ENCODE data around the gene NUDT16L1. TPM values are rescaled to one million over a fixed set of nuclear protein-coding genes. Genes with fewer than 3 reads are reported as not detected.

NUDT16L1 gene
- polyA plus RNA-seq, 1 donor (not counting 4 experiments of a cell fraction or from before 2014, with no cell fraction given): 23.0 TPM

DNA sequence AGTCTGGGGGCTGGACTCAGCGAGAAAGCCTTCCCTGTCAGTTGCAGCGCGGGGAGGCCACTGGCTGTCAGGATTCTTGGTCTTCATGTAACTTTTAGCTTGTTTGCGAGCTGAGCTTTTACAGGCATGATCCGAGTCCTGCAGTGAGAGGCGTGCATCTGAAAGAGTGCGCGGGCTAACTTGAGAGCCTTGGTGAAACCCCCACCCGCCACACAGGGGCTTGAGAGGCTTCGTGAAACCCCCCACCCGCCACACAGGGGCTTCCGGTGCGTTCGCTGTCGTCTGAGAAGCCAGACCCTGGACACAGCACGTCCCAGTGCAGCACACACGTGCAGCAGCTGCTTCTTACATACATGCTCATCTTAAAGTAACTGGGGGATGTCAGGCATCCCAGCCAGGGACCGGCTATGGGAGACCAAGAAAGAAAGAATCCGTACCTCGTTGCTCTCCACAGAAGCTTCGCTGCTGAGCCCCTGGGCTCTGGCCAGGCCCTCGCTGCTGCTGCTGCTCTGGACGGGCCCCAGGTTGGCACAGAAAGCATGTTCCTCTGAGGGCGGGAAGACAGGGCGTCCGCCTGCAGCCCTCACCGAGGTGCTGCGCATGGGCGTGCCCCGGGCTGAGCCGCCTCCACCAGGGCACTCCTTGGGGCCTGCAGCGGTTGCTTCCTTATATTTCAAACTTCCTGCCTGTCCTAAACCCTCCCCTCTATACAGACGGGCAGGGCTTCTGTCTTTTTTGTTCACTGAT lies 7.8 kb downstream of the NUDT16L1 start:
- Histone ChIP-seq H3K27ac (ENCODE audit: control insufficient read depth, insufficient read depth, low read length) (no peak overlapping the region), H2AFZ (ENCODE audit: control insufficient read depth, low read length) (no peak overlapping the region), H3K4me3 (ENCODE audit: control insufficient read depth in 2 of 3, extremely low read depth in 1 of 3, insufficient read depth in 2 of 3, low read depth in 1 of 3, low read length in 3 of 3) (no peak overlapping the region), H3K9me1 (ENCODE audit: control insufficient read depth, extremely low read depth, insufficient read depth, low read length) (no peaks in the 10 kb centered on the region), H3K79me2 (ENCODE audit: control insufficient read depth, insufficient read depth, low read length) (no peaks in the 10 kb centered on the region), H4K20me1 (ENCODE audit: control insufficient read depth, extremely low read depth, insufficient read depth, low read length) (no peaks in the 10 kb centered on the region), H3K36me3 (ENCODE audit: control insufficient read depth in 2 of 2, extremely low read depth in 1 of 2, insufficient read depth in 2 of 2, low read length in 2 of 2) (peaks cover 20 to 30% of the 10 kb centered on the region in 2 experiments), H3K4me2 (ENCODE audit: control insufficient read depth, extremely low read depth, insufficient read depth, low read depth, low read length) (no peak overlapping the region), H3K9ac (ENCODE audit: control insufficient read depth, extremely low read depth, insufficient read depth, low read length) (no peak overlapping the region), H3K4me1 (ENCODE audit: control insufficient read depth, extremely low read depth, insufficient read depth, low read length) (peaks cover 3% of the 10 kb centered on the region), H3K9me3 (ENCODE audit: control insufficient read depth, low read depth, low read length) (no peaks in the 10 kb centered on the region), H3K27me3 (ENCODE audit: control insufficient read depth, extremely low read depth, insufficient read depth, low read length) (no peaks in the 10 kb centered on the region)
- no peak for DNase-seq (ENCODE audit: low read depth, low spot score)
- no peak for FAIRE-seq
- TF ChIP-seq, protein P1, sequence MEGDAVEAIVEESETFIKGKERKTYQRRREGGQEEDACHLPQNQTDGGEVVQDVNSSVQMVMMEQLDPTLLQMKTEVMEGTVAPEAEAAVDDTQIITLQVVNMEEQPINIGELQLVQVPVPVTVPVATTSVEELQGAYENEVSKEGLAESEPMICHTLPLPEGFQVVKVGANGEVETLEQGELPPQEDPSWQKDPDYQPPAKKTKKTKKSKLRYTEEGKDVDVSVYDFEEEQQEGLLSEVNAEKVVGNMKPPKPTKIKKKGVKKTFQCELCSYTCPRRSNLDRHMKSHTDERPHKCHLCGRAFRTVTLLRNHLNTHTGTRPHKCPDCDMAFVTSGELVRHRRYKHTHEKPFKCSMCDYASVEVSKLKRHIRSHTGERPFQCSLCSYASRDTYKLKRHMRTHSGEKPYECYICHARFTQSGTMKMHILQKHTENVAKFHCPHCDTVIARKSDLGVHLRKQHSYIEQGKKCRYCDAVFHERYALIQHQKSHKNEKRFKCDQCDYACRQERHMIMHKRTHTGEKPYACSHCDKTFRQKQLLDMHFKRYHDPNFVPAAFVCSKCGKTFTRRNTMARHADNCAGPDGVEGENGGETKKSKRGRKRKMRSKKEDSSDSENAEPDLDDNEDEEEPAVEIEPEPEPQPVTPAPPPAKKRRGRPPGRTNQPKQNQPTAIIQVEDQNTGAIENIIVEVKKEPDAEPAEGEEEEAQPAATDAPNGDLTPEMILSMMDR (optimal IDR thresholded peaks at IDR 0.05 in 1 of 3, IDR thresholded peaks at IDR 0.05 in 1 of 3, conservative IDR thresholded peaks at IDR 0.05 in 1 of 3; ENCODE audit: extremely low read depth in 1 of 3, insufficient read depth in 2 of 3, low read length in 3 of 3): no peak
- no peak for TF ChIP-seq EZH2 (IDR thresholded peaks at IDR 0.05; ENCODE audit: low read length)
- dilution Hi-C loops (cut with MboI; ENCODE audit: extremely low pct_ligation_motif_present, low sequenced_read_pairs): no loop called here

DNA sequence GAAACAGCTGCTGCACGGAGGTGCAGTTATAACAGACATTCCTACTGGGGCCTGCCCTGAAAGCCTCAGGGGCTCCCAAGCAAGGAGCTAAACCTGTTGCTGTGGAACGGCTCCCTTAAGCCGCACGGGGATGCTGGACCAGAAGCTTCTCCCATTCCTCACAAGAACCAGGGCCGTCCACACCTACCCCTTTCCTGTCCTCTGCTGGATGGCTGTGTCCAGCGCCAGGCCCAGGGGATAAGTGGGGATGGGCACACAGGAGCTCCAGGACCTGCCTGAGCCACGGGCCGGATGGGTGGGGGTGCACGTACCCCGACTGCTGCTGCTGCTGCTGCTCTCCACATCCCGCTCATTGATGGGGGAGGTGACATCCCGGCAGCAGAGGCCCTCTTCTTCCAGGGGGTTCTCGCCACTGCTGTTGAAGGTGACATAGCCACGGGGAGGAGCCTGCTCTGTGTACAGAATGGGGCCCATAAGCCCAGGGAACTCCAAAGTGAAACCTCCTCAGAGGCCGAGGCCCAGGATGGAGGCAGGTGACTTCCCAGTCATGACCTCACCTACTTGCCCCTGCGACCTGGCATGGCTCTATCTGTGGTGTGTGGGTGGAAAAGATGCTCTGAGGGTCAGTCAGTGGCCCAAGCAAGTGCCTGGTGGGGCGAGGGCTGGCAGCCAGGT lies 8.6 kb downstream of the NUDT16L1 start:
- Histone ChIP-seq H3K4me2 (ENCODE audit: control insufficient read depth, extremely low read depth, insufficient read depth, low read depth, low read length) (no peak overlapping the region), H3K9ac (ENCODE audit: control insufficient read depth, extremely low read depth, insufficient read depth, low read length) (no peak overlapping the region), H3K9me3 (ENCODE audit: control insufficient read depth, low read depth, low read length) (no peaks in the 10 kb centered on the region), H3K27ac (ENCODE audit: control insufficient read depth, insufficient read depth, low read length) (no peak overlapping the region), H2AFZ (ENCODE audit: control insufficient read depth, low read length) (no peak overlapping the region), H3K4me1 (ENCODE audit: control insufficient read depth, extremely low read depth, insufficient read depth, low read length) (peaks cover 3% of the 10 kb centered on the region), H3K27me3 (ENCODE audit: control insufficient read depth, extremely low read depth, insufficient read depth, low read length) (no peaks in the 10 kb centered on the region), H4K20me1 (ENCODE audit: control insufficient read depth, extremely low read depth, insufficient read depth, low read length) (no peaks in the 10 kb centered on the region), H3K4me3 (ENCODE audit: control insufficient read depth in 2 of 3, extremely low read depth in 1 of 3, insufficient read depth in 2 of 3, low read depth in 1 of 3, low read length in 3 of 3) (no peak overlapping the region), H3K79me2 (ENCODE audit: control insufficient read depth, insufficient read depth, low read length) (no peaks in the 10 kb centered on the region), H3K36me3 (ENCODE audit: control insufficient read depth in 2 of 2, extremely low read depth in 1 of 2, insufficient read depth in 2 of 2, low read length in 2 of 2) (peaks cover 20 to 33% of the 10 kb centered on the region in 2 experiments), H3K9me1 (ENCODE audit: control insufficient read depth, extremely low read depth, insufficient read depth, low read length) (no peaks in the 10 kb centered on the region)
- dilution Hi-C loops (cut with MboI; ENCODE audit: extremely low pct_ligation_motif_present, low sequenced_read_pairs): no loop called here
- DNase-seq (ENCODE audit: low read depth, low spot score): no peak
- no peak for FAIRE-seq
- TF ChIP-seq EZH2 (IDR thresholded peaks at IDR 0.05; ENCODE audit: low read length): no peak
- TF ChIP-seq, protein P1 (optimal IDR thresholded peaks at IDR 0.05 in 1 of 3, IDR thresholded peaks at IDR 0.05 in 1 of 3, conservative IDR thresholded peaks at IDR 0.05 in 1 of 3; ENCODE audit: extremely low read depth in 1 of 3, insufficient read depth in 2 of 3, low read length in 3 of 3): no peak
